Stimulated activated CD4-positive, alpha-beta T cell treated with anti-CD3 and anti-CD28 coated beads, Interleukin-15, amount 100 ng/mL, for 1 hour (primary cell): Measurements from ENCODE around the gene HS6ST1.

Experiments used
- DNase-seq, 2 donors: peaks; one replicate each; pipeline ENCODE4 v3.0.0-alpha.2; 2020; ENCODE audit warnings: low read depth in 1 of 2, low spot score in 1 of 2

The HS6ST1 gene, protein sequence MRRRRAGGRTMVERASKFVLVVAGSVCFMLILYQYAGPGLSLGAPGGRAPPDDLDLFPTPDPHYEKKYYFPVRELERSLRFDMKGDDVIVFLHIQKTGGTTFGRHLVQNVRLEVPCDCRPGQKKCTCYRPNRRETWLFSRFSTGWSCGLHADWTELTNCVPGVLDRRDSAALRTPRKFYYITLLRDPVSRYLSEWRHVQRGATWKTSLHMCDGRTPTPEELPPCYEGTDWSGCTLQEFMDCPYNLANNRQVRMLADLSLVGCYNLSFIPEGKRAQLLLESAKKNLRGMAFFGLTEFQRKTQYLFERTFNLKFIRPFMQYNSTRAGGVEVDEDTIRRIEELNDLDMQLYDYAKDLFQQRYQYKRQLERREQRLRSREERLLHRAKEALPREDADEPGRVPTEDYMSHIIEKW

DNA sequence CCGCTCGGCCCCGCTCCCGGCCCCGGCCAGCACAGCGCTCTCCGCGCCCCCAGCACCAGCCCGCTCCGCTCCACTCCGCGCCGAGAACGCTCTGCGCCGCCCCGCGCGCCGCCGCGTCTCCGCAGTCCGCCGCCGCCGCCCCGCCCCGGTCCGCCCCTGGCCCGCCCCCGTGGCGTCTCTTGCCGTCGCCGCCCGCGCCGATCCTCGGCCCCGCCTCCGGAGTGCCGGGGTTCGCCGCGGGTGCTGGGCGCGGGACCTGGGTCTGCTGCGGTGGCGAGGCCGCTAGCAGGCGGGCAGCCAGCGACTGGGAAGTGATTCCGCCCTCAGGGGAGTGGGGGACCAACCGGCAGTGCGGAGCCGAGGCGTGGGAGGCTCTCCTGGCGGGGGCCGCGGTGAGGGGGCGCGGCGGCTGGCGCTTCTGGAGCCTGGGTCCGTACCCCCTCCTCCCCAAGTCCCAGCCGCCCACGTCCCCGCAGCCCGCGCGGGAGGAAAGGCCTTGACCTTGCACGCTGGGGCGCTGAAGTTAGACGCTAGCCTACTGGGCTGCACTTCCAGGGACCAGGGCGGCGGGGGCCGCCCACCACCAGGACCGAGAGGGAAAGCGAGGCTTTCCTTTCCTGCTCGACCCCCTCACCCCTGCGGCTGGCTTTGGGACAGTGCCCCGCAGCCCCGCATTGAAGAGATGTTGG is at the start of gene HS6ST1:
Gene HS6ST1 (minus strand): TSS at position 93 of the 689 bp plus-strand sequence. CDS start 305 bp downstream, outside the sequence.
- DNase-seq = peak; percentile 81 to 92

DNA sequence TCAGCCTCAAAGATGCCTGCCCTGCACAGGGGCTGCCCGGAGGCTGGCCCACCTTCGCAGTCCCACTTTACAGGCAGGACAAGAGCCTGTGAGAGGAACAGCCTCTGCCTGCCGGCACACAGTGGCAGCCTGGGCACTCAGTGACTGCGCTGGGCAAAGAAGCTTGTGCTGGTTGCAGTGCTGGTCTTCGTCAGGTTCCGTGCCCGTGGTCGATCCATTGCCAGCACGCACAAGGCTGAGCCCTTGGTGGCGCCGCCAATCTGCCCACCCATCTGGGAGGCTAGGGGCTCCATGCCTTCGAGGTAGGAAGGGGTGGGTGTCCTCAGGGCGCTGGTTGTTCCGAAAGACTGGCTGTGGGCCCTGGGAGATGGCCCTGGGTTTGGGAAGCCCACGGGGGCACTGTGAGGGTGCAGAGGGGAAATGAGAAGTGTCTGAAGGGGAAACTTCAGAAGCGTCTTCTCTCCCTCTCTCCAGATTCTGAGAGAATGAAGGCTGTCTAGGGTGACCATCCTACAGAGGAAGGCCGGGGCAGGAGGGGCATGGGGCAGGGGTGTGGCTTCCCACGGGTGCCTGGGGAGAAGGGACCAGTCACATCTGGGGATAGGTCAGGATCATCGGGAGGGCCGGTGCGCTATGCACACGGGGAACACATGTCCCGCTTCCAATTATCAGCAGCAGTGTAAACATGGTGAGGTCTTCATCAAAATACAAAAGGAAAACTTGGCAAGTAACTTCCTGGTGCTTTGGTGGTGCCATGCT is 49.1 kb upstream of the HS6ST1 start:
- DNase-seq = no peak

DNA sequence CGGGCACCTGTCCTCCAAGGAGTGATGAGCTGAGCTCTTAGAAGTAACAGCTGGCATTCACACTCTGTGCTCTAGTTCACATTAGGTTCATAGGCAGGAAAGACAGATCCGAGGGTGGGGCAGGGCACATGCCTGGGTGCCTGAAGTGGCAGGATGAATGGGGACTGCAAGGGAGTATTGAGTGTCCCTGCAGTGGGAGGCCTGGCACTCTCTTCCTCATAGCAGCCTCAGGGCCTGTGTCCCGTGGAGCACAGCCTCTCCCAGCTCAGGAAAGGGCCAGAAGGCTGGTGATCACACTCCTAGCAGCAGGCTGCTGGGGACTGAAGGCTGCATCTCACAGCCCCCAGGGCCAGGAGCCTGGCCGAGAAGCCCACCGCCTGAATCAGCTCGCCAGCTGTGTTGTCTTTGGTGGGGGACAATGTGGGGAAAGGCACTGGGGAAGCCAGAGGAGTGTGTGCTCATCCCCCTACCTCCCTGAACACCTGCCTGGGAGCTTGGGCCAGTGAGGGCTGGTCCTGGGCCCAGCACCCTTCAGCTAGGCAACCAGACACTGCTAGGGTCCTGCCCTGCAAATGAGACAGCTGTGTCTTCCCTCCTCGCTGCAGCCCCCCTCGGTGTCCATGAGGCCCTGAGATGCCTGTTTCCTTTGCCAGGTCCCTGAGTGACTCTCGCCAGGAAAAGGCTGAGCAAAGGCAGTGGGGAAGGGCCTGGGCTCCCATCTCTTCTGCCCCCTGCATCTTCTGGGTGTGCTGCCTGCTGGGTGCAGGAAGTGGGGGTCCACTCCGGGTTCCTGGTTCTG is 48.2 kb upstream of the HS6ST1 start:
- DNase-seq = no peak

DNA sequence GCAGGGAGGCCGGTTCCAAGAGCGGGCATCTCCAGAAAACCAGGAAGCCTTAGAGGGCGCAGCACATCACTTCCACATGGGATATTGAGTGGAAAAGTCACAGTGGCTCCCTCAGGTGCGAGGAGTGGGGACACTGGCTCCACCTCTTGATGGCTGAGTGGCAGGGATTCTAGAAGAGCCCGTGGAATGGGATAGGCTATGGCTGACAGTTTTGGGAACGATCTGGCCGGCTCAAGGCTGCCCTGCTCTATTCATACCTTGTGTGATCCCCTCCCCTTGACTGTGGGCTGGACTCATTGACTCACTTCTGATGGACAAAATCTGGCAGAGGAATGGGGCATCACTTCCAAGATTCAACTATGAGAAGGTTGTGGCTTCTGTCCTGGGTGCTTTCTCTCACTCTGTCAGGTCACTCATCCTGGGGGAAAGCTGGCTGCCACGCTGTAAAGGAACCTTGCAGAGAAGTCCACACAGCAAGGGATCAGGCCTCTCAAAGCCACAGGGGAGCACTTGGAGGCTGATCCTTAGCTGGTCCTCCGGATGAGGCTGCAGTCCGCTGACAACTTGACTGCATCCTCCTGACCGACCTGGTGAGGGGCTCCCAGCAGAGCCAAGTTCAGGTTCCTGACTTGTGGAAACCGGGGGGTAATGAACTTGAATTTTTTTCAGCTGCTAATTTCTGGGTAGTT is 46.7 kb upstream of the HS6ST1 start:
- DNase-seq = no peak

DNA sequence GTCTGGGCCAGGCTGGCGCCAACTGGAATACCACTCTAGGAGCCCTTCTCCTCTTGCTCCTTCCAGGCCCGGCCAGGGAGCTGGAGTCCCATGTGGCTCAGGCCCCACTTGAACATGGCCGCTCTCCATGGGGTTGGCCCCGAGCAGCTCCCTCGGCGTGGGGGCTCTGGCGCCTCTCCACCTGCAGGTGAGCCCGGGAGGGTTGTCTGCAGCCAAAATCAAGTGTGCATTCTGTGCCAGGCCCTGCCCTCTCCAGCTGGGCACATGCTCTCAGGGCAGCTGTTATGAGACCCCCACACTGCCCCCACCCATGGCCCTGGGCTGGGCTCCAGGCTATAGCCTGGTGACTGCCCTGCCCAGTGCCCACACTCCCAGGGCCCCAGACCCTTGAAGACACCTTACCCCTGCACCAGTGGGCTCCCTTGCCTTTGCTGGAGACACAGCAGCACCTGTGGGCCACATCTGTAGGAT is 45.8 kb upstream of the HS6ST1 start:
- no peak for DNase-seq

DNA sequence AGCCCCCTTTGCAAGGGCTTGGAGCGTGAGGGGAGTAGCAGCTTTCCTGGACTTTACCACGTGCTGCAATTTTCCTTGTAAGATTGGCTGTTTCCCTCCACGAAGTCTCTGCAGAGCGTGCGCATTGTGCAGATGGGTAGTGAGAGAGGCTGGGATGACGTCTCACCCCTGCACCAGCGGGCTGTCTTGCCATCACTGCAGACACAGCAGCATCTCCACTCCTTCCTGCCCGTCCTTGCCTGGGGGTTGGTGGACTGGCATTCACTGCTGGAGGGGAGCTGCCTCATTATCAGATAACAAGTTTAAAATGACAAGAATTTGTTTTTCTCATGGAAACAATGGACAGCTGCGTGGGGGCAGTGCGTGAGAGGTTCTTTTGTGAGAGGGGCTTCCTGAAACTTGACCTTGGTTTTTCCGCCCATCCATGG is 45.3 kb upstream of the HS6ST1 start:
- no peak for DNase-seq

DNA sequence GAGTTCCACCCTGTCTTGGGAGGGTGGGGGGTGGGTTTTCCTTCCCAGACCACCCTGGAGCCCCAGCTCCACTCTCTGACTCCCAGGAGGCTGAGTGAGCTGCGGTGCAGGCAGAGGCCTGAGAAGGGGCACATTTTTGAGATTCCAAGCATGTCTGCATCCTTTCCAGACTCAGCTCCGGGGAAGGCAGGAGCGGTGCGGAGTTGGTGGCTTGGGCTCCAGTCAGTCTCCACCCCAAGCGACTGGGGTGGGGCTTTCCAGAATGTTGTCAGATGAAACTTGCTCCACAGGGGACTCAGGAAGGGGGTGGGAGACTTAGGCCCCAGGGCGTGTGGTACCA is 44.2 kb upstream of the HS6ST1 start:
- DNase-seq = no peak

DNA sequence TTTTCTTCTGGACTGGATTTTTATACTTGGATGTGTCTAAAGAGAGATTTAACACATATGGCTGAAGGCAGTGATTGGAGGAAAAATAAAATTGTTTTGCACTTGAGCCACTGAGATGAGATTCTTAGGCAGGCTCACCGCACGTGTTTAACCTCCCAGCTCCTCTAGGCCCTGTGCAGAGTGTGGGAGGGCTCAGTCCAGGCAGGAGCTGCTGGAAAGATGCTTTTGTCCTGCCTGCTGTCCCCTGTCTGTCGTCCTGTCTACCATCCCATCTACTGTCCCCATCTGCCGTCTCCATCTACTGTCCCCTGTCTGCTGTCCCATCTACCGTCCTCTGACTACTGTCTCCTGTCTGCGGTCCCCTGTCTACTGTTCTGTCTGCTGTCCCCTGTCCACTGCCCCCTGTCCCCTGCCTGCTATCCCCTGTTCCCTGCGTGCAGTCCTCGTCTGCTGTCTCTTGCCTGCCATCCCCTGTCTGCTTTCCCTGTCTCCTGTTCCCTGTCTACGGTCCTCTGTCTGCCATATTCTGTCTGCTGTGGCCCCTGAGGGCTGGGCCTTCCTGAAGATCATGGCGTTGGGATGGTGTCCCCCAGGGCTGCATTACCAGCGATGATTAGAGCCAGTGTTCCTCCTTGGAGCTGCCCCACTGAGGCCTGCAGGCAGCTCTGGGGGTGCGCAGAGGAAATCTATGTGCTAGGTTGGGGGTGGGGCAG is 43.7 kb upstream of the HS6ST1 start:
- DNase-seq = no peak

DNA sequence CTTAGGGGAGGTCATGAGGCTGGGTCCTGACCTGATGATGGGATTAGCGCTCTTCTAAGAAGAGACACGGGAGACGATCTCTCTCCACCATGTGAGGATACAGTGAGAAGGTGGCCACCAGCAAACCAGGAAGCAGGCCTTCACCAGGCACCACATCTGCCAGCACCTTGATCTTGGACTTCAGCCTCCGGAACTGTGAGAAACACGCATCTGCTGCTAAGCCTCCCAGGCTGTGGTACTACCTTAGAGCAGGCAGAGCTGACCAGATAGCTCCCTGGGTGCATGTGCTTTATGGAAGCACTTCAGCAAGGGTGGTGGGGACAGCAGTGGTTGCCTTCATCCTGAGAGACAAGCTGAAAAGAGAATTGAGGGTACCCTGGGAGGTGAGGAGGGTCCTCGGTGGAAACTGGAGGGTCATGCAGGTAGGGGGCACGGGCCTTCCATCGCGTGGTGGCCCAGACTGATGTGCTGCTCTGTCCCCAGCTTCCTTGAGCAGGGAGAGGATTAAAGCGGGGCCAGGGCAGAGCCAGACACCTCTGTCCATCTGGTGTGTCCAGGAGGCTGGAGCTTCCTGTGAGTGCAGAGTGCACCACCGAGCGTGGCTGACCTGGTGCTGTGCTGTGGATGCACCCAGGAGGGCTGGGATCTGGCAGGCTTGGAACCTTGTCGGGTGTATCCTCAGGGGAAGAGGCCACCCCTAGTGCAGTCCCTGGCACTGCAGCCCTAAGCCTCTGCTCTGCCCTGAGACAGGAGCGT is 42.9 kb upstream of the HS6ST1 start:
- DNase-seq = no peak

DNA sequence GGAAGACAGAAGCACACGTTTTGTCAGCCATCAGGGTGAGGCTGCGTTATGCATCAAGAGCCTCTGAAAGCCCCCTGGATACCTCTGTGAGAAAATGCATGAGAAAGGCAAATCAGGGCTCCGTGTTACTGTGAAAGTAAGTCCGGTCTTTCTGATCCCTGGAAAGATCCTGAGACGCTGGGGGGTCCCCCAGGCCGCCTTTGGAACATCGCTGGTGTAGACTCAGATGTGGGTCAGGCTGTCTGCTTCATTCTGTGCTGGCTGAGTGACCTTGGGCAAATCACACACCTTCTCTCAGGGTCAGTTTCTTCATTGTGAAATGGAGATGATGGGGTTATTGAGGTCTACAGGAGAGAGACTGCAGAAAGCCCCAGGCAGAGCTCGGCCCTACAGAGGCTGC is 42.0 kb upstream of the HS6ST1 start:
- no peak for DNase-seq

DNA sequence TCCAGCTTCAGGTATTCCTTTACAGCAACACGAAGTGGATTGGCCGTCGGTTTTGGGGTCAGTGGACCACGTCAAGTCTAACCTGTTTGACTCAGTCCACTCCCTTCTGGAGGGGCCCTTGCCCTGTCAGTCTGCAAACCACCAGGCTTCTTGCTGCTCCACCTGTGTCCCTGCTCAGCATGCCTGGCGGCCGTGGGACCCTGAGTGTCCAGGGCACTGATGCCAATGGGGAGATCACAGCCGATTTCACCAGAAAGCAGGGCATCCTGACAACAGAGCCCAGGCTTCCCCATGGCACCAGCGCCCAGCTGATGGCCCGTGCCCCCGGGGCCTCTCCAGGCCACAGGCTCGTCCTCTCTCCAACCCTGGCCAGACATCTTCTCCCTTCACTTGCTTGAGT is 41.2 kb upstream of the HS6ST1 start:
- no peak for DNase-seq

DNA sequence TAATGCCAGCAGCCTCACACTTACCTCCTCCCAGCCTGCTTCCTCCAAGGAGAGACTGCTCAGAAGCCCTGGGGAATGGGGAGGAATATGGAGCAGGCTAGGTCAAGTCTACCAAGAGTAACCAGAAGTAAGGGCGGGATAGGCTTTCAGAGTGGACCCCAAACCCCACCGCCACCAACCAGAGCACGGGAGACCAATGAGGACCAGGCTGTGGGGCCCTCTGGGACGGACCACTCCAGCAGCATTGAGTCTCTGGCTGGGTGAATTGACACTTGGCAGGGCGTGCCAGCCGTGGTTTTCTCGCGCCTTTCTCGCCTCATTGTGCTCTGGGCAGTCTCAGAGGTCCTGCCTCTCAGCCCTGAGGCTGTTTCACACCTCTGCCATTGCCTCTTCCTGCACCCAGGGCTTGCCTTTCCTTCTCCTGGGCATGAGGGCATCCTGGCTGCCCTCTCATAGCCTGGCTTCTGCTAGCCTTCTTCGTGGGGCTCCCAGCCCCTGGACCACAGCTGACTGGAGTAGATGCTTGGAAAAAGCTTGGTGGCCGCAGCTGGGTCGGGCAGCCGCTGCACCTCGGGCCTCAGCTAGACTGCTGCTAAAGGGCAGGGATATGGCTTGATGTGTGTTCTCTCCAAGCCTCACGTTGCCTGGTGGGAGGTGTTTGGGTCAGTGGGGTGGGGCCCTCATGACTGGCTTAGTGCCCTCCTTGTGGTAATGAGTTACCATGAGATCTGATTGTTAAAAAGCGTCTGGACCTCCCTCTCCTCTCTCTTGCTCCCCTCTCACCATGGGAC is 40.5 kb upstream of the HS6ST1 start:
- no peak for DNase-seq

DNA sequence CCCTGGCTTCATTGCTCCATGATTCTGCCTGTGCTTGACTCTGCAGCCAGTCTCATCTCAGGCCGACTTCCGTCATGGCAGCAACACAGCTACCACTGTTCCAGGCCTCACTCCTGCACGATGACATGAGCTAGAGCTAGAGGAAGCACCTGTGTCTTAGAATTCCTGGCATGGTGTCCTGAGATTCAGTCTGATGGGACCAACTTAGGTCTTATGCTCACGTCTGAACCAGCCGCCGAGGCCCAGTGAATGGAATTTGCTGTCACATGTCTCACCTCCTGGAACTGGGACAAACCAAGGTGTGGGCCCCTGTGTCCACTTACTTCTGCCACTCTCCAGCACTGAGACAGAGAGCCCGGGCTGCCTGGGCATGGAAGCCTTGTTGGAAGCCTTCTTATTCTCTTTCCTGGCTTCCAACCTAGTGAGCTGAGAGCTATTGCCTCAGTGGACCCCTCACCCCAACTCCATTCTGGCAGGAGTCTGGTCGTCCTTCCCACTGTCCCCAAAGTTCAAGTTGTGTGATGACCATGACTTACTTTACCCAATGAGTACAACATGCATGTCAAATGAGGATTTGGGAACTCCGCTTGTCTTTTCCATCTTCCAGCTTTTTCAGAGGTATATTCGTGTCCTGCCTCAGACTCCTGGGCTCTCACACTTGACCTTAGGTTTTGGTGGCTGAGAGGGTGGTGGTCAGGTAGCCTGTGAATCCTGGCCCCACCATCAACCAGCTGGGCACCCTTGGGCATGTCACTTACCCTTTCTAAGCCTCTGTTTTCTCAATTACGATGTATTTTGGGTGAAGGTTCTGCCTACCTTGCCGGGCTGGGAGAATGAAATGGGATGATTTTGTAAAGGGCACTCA is 39.1 kb upstream of the HS6ST1 start:
- no peak for DNase-seq

DNA sequence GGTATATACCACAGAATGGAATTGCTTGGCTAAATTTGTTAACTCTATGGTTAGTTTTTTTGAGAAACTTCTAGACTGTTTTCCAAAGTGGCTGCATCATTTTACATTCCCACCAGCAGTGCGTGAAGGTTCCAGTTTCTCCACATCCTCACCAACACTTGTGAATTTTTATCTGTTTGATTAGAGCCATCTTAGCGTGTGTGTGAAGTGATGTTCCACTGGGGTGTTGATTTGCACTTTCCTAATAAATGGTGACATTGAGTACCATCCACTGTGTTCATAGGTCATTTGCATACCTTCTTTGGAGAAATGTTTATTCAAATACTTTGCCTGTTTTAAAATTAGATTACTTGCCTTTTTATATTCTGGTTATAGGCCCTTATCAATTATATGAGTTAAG is 37.5 kb upstream of the HS6ST1 start:
- no peak for DNase-seq

DNA sequence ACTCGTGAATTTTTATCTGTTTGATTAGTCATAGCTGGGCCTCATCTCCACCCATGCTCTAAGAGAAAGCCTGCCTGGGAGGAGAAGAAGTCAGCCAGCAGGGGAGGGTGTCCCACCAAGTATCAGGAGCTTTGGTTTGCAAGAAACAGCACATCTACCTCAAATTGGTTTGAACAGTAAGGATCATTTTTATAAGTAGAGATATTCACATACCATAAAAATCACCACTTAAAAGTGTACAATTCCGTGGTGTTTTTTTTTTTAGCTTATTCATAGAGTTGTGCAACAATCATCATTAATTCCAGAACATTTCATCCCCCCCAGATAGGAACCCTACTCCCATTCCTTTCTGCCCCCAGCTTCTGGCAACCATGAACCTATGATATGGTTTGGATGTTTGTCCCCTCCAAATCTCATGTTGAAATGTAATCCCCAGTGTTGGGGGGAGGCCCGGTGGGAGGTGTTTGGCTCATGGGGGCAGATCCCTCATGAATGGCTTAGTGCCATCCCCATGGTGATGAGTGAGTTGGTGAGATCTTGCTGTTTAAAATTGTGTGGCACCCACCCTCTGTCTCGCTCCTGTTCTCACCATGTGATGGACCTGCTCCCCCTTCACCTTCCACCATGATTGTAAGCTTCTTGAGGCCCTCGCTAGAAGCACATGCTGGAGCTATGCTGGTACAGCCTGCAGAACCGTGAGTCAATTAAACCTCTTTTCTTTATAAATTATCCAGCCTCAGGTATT is 36.2 kb upstream of the HS6ST1 start:
- DNase-seq = no peak

DNA sequence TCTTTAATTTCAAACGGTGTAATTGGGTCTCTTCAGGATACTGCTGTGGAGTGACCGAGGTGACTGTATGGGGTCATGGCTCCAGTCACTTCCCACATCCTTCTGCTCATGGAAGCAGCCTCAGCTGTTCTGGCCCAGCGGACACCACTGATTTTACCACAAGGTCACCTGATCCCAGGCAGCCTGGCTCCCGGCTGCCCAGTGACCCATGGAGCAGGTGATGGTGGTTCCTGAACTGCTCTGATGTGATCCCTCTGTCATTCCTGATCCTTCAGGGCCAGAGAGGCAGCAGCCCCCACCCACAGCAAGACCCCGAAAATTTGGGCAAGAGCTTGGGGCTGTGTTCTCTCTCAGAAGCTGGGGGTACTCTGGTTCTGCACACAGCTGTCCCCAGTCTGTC is 35.5 kb upstream of the HS6ST1 start:
- DNase-seq = no peak

DNA sequence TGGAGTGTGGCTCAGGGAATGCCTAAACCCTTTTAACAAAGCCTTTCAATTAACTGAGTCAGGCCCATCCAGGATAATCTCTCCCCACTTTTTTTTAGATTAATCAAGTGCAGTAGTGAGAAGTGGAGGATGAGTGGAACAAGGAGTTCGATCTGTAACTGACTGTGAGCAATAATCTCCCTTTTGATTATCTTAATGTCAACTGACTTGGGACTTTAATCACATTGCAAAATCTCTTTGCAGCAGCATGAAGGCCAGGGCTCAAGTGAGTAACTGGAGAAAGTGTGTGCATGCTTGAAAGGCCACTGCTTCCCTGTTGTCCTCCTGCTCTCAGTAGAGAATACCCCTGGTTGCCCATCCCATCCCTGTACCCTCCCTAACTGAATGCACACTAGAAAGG is 32.1 kb upstream of the HS6ST1 start:
- DNase-seq = no peak
